ENCODE results near the gene CELA1.
A peak's percentile ranks its signal among the peaks of the same experiment; 100 is the strongest.
"Not testable (repeated sequence)": the region's sequence is repeated elsewhere in the genome, so short reads cannot be mapped to it uniquely, and the experiment has no call there.

The CELA1 gene

DNA sequence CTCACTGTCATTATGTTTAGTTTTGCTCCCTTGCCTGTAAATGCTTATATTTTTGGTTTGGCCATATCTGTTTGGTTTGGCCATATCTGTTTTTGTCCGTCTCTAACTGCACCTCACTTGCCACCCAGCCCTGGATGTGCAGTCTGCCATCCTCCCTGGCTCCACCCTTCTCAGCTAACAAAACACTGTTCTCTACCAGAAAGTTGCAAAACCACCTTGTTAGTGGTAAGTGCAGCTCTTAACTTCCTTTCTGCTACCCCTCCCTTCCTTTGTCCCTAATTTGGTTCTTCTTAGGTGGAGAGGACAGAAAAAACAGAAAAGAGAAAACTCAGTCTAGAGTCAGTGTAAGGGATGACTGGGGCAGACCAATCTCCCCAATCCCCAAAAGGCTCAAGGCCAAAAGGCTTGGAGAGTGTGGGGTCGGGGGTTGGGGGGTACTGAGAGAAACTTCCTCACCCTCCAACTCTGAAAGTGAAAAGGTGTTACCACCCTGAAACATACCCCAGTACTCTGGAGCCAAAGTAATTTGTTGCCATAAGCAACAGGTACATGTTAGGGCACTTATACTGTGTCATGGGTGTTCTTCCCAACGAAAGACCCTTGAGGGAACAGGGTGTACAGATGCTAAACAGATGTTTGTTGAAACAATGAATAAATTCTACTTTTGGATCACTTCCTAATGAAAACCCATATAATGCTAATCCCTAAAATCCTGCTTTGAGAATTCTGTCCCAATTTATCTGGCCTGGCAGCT lies 27.5 kb downstream of the CELA1 start:
- H3K4me3 ChIP-seq (ENCODE audit: low read depth, low read length) = no peak overlapping the region
- TF ChIP-seq, protein P1, sequence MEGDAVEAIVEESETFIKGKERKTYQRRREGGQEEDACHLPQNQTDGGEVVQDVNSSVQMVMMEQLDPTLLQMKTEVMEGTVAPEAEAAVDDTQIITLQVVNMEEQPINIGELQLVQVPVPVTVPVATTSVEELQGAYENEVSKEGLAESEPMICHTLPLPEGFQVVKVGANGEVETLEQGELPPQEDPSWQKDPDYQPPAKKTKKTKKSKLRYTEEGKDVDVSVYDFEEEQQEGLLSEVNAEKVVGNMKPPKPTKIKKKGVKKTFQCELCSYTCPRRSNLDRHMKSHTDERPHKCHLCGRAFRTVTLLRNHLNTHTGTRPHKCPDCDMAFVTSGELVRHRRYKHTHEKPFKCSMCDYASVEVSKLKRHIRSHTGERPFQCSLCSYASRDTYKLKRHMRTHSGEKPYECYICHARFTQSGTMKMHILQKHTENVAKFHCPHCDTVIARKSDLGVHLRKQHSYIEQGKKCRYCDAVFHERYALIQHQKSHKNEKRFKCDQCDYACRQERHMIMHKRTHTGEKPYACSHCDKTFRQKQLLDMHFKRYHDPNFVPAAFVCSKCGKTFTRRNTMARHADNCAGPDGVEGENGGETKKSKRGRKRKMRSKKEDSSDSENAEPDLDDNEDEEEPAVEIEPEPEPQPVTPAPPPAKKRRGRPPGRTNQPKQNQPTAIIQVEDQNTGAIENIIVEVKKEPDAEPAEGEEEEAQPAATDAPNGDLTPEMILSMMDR (IDR thresholded peaks at IDR 0.05; ENCODE audit: low read depth, low read length, missing control alignments) = no peak
- DNase-seq (ENCODE audit: low read depth) = peak; percentile 61

DNA sequence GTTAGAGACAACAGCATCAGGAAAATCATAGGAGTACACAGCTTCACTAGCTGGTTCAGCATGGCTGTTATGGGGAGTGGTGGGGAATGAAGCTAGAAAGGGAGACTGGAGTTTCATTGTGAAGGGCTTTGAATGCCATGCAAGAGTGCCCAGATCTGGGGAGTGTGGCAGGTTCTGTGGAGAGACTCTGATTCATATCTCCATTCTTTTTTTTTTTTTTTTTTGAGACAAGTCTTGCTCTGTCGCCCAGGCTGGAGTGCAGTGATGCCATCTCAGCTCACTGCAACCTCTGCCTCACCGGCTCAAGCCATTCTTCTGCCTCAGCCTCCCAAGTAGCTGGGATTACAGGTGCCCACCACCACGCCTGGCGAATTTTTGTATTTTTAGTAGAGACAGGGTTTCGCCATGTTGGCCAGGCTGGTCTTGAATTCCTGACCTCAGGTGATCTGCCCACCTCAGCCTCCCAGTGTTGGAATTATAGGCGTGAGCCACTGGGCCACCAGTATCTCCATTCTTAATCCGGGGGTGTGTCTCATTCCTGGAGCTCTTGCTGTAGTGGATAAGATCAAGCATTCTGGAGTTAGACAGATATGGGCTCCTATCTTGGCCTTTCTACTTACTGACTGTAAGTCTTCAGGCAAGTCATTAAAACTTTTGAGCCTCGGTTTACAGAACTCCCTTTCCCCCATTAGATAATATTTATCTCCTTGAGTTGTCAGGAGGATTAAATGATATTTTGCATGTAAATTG lies 28.2 kb downstream of the CELA1 start:
- DNase-seq (ENCODE audit: low read depth); H3K4me3 ChIP-seq (ENCODE audit: low read depth, low read length): not testable (repeated sequence)

DNA sequence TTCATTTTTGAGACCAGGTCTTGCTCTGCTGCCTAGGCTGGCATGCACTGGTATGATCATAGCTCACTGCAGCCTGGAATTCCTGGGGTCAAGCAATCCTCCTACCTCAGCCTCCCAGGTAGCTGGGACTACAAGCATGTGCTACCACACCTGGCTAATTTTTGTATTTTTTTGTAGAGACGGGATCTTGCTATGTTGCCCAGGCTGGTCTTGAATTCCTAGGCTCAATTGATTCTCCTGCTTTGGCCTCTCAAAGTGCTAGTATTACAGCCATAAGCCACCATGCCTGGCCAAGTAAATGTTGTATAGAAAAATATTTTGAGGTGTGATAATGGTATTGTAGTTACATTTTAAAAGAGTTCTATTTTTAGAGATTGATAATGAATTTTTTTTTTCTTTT lies 35.1 kb downstream of the CELA1 start:
- DNase-seq (ENCODE audit: low read depth) = no peak
- TF ChIP-seq, protein P1 (IDR thresholded peaks at IDR 0.05; ENCODE audit: low read depth, low read length, missing control alignments) = no peak
- H3K4me3 ChIP-seq (ENCODE audit: low read depth, low read length) = no peak overlapping the region

DNA sequence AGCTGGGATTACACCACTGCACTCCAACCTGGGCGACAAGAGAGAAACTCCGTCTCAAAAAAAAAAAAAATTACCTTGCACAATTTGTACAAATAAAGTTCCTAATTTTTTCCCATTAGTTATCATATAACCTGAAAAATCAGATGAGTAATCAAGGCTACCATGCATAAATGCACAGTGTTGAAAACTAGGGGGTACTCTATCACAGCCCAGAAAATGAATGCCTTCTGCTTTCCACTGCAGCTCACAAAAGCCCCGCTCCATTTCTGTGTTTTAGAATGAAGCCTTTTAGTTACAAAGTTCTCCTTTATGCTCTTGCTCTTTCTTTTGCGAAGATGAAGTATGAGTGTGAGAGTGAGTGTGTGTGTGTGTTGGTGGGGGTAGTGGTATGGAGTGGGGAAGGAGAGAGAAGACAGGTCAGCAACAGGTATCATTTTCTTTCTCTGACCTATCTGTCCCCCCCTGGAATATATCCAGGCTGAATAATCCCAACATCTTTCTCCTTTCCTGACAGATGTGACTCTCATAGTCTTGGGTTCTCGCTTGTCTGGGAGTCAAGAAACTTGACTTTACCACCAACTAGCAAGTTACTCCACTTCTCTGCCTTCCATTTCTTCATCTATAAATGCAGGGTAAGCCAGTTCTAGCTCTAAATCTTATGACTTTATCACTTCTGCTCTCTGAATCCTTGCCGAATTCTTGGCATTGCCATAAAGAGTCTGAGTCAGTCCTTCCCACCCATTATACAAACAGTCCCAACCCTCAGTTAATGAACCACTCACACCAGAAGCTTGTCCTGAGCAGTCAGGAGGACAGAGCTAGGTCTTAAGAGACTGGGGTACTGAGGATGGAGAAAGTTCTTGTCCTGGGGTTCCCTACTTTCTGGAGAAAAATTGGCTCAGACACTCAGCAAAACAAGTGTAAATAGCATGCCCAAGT lies 38.6 kb downstream of the CELA1 start:
- DNase-seq (ENCODE audit: low read depth) = no peak
- TF ChIP-seq, protein P1 (IDR thresholded peaks at IDR 0.05; ENCODE audit: low read depth, low read length, missing control alignments) = no peak
- no peak overlapping the region for H3K4me3 ChIP-seq (ENCODE audit: low read depth, low read length)

DNA sequence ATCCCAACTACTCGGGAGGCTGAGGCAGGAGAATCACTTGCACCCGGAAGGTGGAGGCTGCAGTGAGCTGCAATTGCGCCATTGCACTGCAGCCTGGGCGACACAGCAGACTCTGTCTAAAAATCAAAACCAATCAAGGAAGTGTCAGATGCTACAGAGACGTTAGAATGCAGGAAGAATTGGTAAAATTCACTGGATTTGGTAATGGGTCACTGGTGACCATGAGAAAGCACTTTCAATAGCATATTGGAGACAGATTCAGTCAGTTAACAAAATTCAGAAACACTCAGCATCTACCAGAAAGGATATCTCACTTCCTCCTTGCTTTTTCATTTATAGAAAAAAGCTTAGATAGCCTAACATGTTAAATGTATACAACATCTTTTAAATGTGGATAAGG lies 40.0 kb downstream of the CELA1 start:
- TF ChIP-seq, protein P1 (IDR thresholded peaks at IDR 0.05; ENCODE audit: low read depth, low read length, missing control alignments) = no peak
- no peak overlapping the region for H3K4me3 ChIP-seq (ENCODE audit: low read depth, low read length)
- DNase-seq (ENCODE audit: low read depth) = no peak

DNA sequence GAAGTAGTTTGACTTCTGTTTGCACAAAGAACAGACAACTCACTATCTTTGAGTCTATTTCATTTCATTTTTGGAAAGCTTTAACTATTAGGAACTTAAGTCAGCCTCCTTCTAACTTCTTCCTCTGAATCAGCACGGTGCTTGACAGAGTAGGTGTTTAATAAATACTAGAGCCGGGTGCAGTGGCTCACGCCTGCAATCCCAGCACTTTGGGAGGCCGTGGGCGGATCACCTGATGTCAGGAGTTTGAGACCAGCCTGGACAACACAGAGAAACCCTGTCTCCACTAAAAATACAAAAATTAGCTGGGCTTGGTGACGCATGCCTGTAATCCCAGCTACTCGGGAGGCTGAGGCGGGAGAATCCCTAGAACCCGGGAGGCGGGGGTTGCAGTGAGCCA lies 45.7 kb downstream of the CELA1 start:
- DNase-seq (ENCODE audit: low read depth); H3K4me3 ChIP-seq (ENCODE audit: low read depth, low read length): not testable (repeated sequence)

DNA sequence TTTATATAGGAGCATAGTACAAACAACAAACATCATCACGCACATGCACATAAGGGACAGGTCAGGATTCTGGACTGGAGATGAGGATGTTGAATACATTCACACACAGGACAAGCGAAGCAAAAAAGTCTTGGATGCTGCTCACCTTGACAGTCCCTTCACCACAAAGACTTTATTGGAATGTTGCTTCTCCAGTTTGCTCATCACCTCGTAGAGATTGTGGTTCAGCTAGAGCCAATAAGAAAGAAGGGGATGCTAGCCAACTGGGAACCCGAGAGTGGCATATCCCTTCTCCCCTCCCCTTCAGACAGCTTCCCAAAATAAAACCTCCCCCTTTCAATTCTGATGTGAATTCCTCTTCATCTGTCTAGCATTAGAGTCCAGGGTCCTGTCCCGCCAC lies 50.8 kb downstream of the CELA1 start:
- DNase-seq (ENCODE audit: low read depth) = no peak
- H3K4me3 ChIP-seq (ENCODE audit: low read depth, low read length) = no peak overlapping the region
- TF ChIP-seq, protein P1 (IDR thresholded peaks at IDR 0.05; ENCODE audit: low read depth, low read length, missing control alignments) = no peak

DNA sequence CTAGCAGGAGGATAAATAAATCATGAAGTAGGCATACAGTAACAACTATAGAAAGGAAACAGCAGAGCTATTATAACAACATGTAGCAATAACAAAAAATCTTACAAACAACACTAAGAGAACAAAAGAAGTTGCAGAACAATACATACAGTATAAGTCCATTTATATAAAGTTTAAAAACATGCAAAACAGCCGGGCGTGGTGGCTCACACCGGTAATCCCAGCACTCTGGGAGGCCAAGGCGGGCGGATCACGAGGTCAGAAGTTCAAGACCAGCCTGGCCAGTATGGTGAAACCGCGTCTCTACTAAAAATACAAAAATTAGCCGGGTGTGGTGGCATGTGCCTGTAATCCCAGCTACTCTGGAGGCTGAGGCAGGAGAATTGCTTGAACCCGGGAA lies 52.4 kb downstream of the CELA1 start:
- not testable (repeated sequence) for H3K4me3 ChIP-seq (ENCODE audit: low read depth, low read length)

More for the DNA sequence above, 52.4 kb downstream of the CELA1 start:
- not testable (repeated sequence) for DNase-seq (ENCODE audit: low read depth)
